ENCODE results near the gene ZNF136. TPM values are rescaled to one million over a fixed set of nuclear protein-coding genes. Genes with fewer than 3 reads are reported as not detected.

ZNF136 gene
- polyA plus RNA-seq, 1 donor from 2014 or later, result 14.2 TPM

- peaks cover 2% of the 10 kb centered on the region for H3K36me3 ChIP-seq (ENCODE audit: insufficient read depth, low read length)
- H4K20me1 ChIP-seq (ENCODE audit: insufficient read depth), result no peaks in the 10 kb centered on the region
- H3K4me2 ChIP-seq (ENCODE audit: low read length), result no peak overlapping the region
- no peaks in the 10 kb centered on the region for H3F3A ChIP-seq (ENCODE audit: insufficient read depth, low read length, poor library complexity, severe bottlenecking)
- H3K9ac ChIP-seq (ENCODE audit: low read length), result no peak overlapping the region
- no peak overlapping the region for H3K4me3 ChIP-seq (ENCODE audit: low read length)
- no peaks in the 10 kb centered on the region for H3K27me3 ChIP-seq (ENCODE audit: insufficient read depth, low read depth, low read length)
- no peak overlapping the region for H2AFZ ChIP-seq (ENCODE audit: low read depth, low read length)
- H3K79me2 ChIP-seq (replicated peaks; ENCODE audit: insufficient read depth, low read length), result no peaks in the 10 kb centered on the region
- no peaks in the 10 kb centered on the region for H3K9me2 ChIP-seq (ENCODE audit: insufficient read depth, low read length)
- no peak for TF ChIP-seq EP300 (conservative IDR thresholded peaks at IDR 0.05; ENCODE audit: poor library complexity, severe bottlenecking)
- TF ChIP-seq POLR2AphosphoS5 (IDR thresholded peaks at IDR 0.05), result no peak
- TF ChIP-seq SMC3 (conservative IDR thresholded peaks at IDR 0.05; ENCODE audit: poor library complexity), result no peak
- TF ChIP-seq MXI1 (conservative IDR thresholded peaks at IDR 0.05; ENCODE audit: poor library complexity, severe bottlenecking), result no peak
- no peak for TF ChIP-seq TAF1 (IDR thresholded peaks at IDR 0.05; ENCODE audit: low read depth)
- TF ChIP-seq CTCF (IDR thresholded peaks at IDR 0.05; ENCODE audit: poor library complexity, severe bottlenecking), result no peak
- no peak for TF ChIP-seq RAD21 (conservative IDR thresholded peaks at IDR 0.05)
- no peak for TF ChIP-seq REST (IDR thresholded peaks at IDR 0.05; ENCODE audit: borderline replicate concordance)
- TF ChIP-seq EZH2 (IDR thresholded peaks at IDR 0.05; ENCODE audit: borderline replicate concordance, insufficient read depth, low read length, poor library complexity, severe bottlenecking), result no peak
- H3K9me3 ChIP-seq (ENCODE audit: low read length), result peaks cover 12% of the 10 kb centered on the region
- no peak overlapping the region for H3K27ac ChIP-seq (ENCODE audit: low read length)
Observed at GRCh38 chr19:12202250-12202649, 39.4 kb downstream of the ZNF136 start.

GRCh38 chr19:12205296-12205695 lies 42.4 kb downstream of the ZNF136 start:
- H3K79me2 ChIP-seq (replicated peaks; ENCODE audit: insufficient read depth, low read length), result no peaks in the 10 kb centered on the region
- H3F3A ChIP-seq (ENCODE audit: insufficient read depth, low read length, poor library complexity, severe bottlenecking), result no peaks in the 10 kb centered on the region
- no peaks in the 10 kb centered on the region for H3K27me3 ChIP-seq (ENCODE audit: insufficient read depth, low read depth, low read length)
- TF ChIP-seq POLR2AphosphoS5 (IDR thresholded peaks at IDR 0.05) (no peak), TAF1 (IDR thresholded peaks at IDR 0.05; ENCODE audit: low read depth) (no peak), EZH2 (IDR thresholded peaks at IDR 0.05; ENCODE audit: borderline replicate concordance, insufficient read depth, low read length, poor library complexity, severe bottlenecking) (no peak), CTCF (IDR thresholded peaks at IDR 0.05; ENCODE audit: poor library complexity, severe bottlenecking) (no peak), MXI1 (conservative IDR thresholded peaks at IDR 0.05; ENCODE audit: poor library complexity, severe bottlenecking) (no peak), RAD21 (conservative IDR thresholded peaks at IDR 0.05) (no peak), REST (IDR thresholded peaks at IDR 0.05; ENCODE audit: borderline replicate concordance) (no peak), EP300 (conservative IDR thresholded peaks at IDR 0.05; ENCODE audit: poor library complexity, severe bottlenecking) (no peak), SMC3 (conservative IDR thresholded peaks at IDR 0.05; ENCODE audit: poor library complexity) (no peak)
- no peak overlapping the region for H3K4me2 ChIP-seq (ENCODE audit: low read length)
- no peak overlapping the region for H2AFZ ChIP-seq (ENCODE audit: low read depth, low read length)
- no peak overlapping the region for H3K9ac ChIP-seq (ENCODE audit: low read length)
- H4K20me1 ChIP-seq (ENCODE audit: insufficient read depth), result no peaks in the 10 kb centered on the region
- H3K27ac ChIP-seq (ENCODE audit: low read length), result no peak overlapping the region
- peaks cover 12% of the 10 kb centered on the region for H3K9me3 ChIP-seq (ENCODE audit: low read length)
- peaks cover 6% of the 10 kb centered on the region for H3K36me3 ChIP-seq (ENCODE audit: insufficient read depth, low read length)
- no peaks in the 10 kb centered on the region for H3K9me2 ChIP-seq (ENCODE audit: insufficient read depth, low read length)
- H3K4me3 ChIP-seq (ENCODE audit: low read length), result no peak overlapping the region

Measured in neural cell (in vitro differentiated cells).